KOPT-K1 (cell line): ENCODE measurements around the gene ANKRD52.

Source experiments
- H3K27ac ChIP-seq: fragments of 200-600 bp; sonication (generic); 2 replicates; pipeline ENCODE4 v1.5.1; 2016; ENCODE audit warnings: antibody characterized with exemption, mild to moderate bottlenecking, low read depth, low read length; ENCODE audit not compliant: poor library complexity, severe bottlenecking
- H3K36me3 ChIP-seq: fragments of 200-600 bp; sonication (generic); 2 replicates; pipeline ENCODE4 v1.5.1; 2017; ENCODE audit warnings: antibody characterized with exemption, mild to moderate bottlenecking, low read length, moderate library complexity; ENCODE audit not compliant: insufficient read depth
- H3K9me3 ChIP-seq: fragments of 200-600 bp; sonication (generic); 2 replicates; pipeline ENCODE4 v1.5.1; 2017; ENCODE audit warnings: antibody characterized with exemption, low read length, mild to moderate bottlenecking; ENCODE audit not compliant: insufficient read depth, poor library complexity, severe bottlenecking

The ANKRD52 gene

DNA sequence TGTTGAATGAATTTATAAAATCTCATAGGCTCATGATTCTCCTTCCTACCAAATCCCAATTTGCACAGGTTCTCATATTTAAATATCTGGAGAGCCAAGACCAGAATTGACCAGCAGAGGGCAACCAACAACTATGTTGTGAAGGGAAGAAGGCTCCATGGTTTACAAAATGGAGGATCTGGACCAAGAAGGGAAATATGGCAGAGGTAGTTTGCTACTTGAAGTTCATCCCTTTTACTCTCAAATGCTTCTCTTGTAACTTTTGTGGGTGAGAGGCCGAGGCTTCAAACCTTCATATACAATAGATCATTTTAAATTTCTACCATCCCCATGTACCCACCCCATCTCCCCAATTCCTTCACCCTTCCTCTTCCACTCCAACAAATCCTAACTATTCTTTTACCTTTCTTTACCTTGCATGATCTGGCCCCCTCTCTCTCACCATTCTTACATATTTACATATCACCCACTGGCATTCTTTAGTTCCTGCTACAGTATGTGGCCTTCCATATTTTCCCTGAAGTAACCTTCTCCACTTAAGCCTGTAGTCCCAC lies 65.1 kb downstream of the ANKRD52 start:
- Histone ChIP-seq H3K9me3 (no peaks in the 10 kb centered on the region), H3K27ac (peak overlapping the region; percentile 18), H3K36me3 (no peaks in the 10 kb centered on the region)

DNA sequence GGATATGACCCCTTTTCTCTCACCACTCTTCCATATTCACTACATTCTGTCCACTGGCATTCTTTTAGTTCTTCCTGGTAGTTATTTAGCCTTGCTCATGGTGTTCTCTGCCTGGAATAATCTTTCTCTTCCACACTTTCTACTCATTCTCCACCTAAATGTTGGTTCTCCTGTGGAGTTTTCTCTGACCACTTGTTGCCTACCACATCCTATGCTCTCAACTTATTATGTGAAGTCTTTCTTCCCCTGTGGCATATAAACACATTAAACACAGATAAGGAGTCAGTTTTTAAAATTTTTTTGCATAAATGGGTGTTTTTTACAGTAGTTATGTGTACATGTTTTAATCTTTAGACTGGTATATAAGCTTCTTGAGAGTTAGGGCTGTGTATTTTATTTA lies 65.6 kb downstream of the ANKRD52 start:
- Histone ChIP-seq H3K36me3 (peaks cover 5% of the 10 kb centered on the region; the same call in 1 of the 2 replicates), H3K27ac (no peak overlapping the region), H3K9me3 (no peaks in the 10 kb centered on the region)

DNA sequence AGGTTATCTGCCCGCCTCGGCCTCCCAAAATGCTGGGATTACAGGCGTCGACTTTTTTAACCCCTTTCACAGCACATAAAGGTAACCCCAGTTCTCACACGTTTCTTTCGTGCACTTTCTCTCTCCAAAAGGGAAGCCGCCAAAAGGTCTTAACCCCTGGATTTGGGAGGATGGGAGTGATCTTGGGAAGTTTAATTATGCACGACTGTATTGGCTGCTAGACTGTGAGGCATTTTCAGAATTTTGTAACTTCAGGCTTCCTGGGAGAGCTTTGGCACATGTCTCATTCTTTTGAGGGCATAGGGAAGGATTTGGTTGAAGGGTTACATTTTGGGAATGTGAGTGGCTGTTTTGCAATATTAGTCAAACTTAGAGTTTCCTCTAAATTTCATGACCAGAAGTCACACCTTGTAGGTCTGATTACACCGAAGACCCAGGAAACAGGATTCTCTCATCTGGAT lies 67.5 kb downstream of the ANKRD52 start:
- Histone ChIP-seq H3K27ac (peak overlapping the region; percentile 78), H3K9me3 (no peaks in the 10 kb centered on the region), H3K36me3 (peaks cover 24% of the 10 kb centered on the region)

DNA sequence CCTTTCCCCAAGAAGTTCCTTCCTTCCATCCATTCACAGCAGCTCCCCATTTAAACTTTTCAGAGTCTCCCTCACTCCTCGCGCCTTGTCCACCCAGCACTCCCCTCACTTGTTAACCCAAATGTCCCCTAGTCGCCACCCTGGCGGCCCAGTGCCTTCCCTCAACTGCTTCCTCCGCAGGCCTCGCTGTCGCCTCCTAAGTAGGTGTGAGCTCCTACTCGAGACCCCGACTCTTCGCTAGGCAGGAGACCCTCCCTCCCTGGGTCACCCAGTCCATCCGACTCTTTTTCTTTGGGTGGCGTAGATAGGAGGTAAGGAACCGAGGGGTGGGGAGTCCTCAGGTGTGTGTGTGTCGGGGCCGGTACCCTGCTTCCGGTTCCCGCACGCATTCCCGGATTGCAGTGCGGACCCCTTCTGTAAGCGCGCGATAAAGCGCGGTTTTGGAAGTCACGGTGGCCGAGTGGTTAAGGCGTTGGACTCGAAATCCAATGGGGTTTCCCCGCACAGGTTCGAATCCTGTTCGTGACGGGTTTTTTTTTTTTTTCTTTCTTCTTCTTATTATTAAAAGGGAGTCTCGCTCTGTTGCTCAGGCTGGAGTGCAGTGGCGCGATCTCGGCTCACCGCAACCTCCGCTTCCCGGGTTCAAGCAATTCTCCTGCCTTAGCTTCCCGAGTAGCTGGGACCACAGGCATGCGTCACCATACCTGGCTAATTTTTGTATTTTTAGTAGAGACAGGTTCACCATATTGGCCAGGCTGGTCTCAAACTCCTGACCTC lies 68.1 kb downstream of the ANKRD52 start:
- H3K27ac ChIP-seq = peak overlapping the region; percentile 78
- H3K9me3 ChIP-seq = no peaks in the 10 kb centered on the region
- H3K36me3 ChIP-seq = peaks cover 30% of the 10 kb centered on the region

DNA sequence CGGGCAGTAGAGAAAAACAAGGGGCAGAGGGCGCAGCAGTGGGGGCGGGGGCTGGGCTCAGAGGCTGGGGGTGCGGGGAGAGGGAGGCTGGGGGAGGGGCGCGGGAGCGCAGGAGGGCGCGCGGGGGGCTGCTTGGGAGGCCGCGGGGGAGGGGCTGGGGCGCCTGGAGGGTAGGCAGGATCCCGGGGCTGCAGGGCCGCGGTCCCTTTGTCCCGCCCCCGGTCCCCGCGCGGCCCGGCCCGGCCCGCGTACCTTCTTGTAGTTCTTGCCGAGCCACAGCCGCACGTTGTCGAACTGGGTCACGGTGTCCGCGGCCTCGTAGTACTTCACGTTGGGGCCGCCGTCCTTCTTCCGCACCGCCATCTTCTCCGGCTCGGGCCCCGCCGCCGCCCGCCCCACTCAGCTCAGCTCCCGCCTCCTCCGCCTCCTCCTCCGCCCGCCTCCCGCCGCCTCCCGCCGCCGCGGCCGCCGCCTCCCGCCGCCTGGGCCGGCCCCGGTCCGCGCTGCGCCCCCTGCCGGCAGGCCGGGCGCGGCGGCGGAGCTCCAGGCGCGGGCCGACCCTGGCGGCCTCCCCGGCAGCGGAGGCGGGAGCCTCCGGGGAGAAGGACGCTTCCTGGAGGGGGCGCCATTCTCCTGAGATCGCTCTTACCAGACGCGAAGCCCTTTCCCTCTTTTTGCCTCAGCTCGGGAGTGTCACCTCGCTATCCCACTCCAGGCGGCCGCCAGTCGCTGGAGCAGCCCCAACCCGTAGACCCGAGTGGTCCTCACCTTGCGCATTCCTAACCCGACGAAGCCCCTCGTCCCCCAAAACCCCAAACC lies 68.9 kb downstream of the ANKRD52 start, which contains the start of gene SMARCC2:
Gene SMARCC2, minus strand, starts transcription at position 385 of the 819 bp plus-strand sequence. Its CDS starts 22 bp downstream, at position 363.
- H3K27ac ChIP-seq = peak within 1 kb of the TSS; percentile 78
- H3K9me3 ChIP-seq = no peaks in the 10 kb centered on the region
- peaks cover 38% of the 10 kb centered on the region for H3K36me3 ChIP-seq

DNA sequence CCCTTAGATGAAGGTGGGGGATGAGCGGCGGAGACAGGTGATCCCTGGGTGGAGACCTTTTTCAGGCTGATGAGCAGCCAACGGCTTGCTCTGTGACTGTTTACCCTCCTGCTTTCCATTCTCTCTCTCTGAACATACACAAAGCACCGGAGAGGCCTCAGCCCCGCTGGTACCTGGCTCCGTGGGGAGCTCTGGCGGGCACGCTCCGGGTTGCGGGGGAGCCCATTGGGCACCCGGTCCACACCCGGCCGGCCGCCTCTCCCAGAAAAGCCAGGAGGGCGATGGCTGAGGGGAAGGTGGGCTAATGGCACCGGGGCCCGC lies 69.4 kb downstream of the ANKRD52 start:
- peaks cover 44% of the 10 kb centered on the region for H3K36me3 ChIP-seq
- no peaks in the 10 kb centered on the region for H3K9me3 ChIP-seq
- H3K27ac ChIP-seq = peak overlapping the region; percentile 78

DNA sequence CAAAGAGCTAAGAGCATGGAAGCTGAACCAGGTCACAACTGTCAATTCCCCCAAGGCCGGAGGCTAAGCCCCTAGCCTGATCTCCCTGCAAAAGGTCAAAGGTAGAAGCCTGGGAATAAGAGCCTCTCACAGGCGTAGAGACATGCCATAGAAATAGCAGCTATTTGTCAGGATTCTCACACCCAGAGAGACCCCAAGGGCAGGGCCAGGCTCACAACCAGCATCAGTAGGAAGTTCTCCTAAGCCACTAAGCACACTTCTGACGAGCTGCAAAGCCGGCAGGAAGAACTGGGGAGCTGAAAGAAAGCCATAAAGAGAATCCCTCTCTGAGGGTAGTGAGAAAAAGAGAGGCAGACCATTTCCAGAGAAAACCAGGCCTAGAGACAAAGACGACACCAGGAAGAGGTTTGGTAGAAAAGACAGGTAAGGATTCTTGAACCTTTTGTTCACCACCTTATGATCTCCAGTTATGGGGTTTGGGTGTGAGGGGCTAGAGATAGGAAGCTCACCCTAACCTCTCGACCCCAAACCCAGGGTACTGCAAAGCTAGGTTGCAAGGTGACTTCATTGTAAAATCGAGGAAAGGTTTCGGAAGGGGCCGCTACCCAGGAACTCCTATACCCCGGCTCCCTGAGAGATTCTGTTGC lies 69.9 kb downstream of the ANKRD52 start:
- H3K36me3 ChIP-seq = peaks cover 48% of the 10 kb centered on the region
- H3K9me3 ChIP-seq = no peaks in the 10 kb centered on the region
- H3K27ac ChIP-seq = peak overlapping the region; percentile 78
